NK-92 (cell line): Measurements from ENCODE around the gene LASP1.
A peak's percentile ranks its signal among the peaks of the same experiment; 100 is the strongest.
"Not testable (repeated sequence)": the region's sequence is repeated elsewhere in the genome, so short reads cannot be mapped to it uniquely, and the experiment has no call there.

Source experiments
- DNase-seq: peaks from one replicate; lab custom pipeline; 2025; ENCODE audit not compliant: unreplicated experiment; lab: John Stamatoyannopoulos, UW

The LASP1 gene

GRCh38 chr17:38925263-38925995, 55.6 kb downstream of the LASP1 start, which contains the start of gene LASP1NB:
TSS of gene LASP1NB (plus strand) at chr17:38925614.
- DNase-seq, result no peak

GRCh38 chr17:38926293-38927070, 56.6 kb downstream of the LASP1 start:
- DNase-seq, result no peak

- not testable (repeated sequence) for DNase-seq
Measured at GRCh38 chr17:38930782-38931181, 60.9 kb downstream of the LASP1 start.

- DNase-seq, result not testable (repeated sequence)
Measured at GRCh38 chr17:38933962-38934361, 64.1 kb downstream of the LASP1 start.

- no peak for DNase-seq
Measured at GRCh38 chr17:38939987-38940386, 70.1 kb downstream of the LASP1 start.

GRCh38 chr17:38940404-38940803, 70.5 kb downstream of the LASP1 start:
- no peak for DNase-seq

- DNase-seq, result no peak
Measured at GRCh38 chr17:38942696-38943334, 73.0 kb downstream of the LASP1 start.

GRCh38 chr17:38943607-38944006, 73.7 kb downstream of the LASP1 start:
- DNase-seq, result no peak

- no peak for DNase-seq
Measured at GRCh38 chr17:38947189-38947588, 77.3 kb downstream of the LASP1 start.

GRCh38 chr17:38953800-38954199, 83.9 kb downstream of the LASP1 start:
- DNase-seq, result not testable (repeated sequence)

GRCh38 chr17:38958326-38958725, 88.5 kb downstream of the LASP1 start:
- no peak for DNase-seq

GRCh38 chr17:38958756-38959155, 88.9 kb downstream of the LASP1 start:
- no peak for DNase-seq

- no peak for DNase-seq
Measured at GRCh38 chr17:38959508-38959907, 89.7 kb downstream of the LASP1 start.

- no peak for DNase-seq
Measured at GRCh38 chr17:38960402-38960801, 90.5 kb downstream of the LASP1 start.

GRCh38 chr17:38961413-38961812, 91.6 kb downstream of the LASP1 start:
- no peak for DNase-seq

GRCh38 chr17:38967290-38967738, 97.5 kb downstream of the LASP1 start, which contains the start of gene FBXO47:
TSS of gene FBXO47 (minus strand) at chr17:38967403. CDS start at chr17:38963025, 4,378 bp downstream.
- DNase-seq, result peak; percentile 16

GRCh38 chr17:38969281-38969680, 99.4 kb downstream of the LASP1 start:
- no peak for DNase-seq

GRCh38 chr17:38970128-38970527, 100.3 kb downstream of the LASP1 start:
- DNase-seq, result no peak

GRCh38 chr17:38970804-38971203, 100.9 kb downstream of the LASP1 start:
- DNase-seq, result no peak
